ENCODE measurements around the gene HS6ST1. TPM values are rescaled to one million over a fixed set of nuclear protein-coding genes. Genes with fewer than 3 reads are reported as not detected.

HS6ST1 gene, protein sequence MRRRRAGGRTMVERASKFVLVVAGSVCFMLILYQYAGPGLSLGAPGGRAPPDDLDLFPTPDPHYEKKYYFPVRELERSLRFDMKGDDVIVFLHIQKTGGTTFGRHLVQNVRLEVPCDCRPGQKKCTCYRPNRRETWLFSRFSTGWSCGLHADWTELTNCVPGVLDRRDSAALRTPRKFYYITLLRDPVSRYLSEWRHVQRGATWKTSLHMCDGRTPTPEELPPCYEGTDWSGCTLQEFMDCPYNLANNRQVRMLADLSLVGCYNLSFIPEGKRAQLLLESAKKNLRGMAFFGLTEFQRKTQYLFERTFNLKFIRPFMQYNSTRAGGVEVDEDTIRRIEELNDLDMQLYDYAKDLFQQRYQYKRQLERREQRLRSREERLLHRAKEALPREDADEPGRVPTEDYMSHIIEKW
- polyA plus RNA-seq = 10 to 100 TPM; 18.9 to 20.6 (median 20.0) TPM

DNA sequence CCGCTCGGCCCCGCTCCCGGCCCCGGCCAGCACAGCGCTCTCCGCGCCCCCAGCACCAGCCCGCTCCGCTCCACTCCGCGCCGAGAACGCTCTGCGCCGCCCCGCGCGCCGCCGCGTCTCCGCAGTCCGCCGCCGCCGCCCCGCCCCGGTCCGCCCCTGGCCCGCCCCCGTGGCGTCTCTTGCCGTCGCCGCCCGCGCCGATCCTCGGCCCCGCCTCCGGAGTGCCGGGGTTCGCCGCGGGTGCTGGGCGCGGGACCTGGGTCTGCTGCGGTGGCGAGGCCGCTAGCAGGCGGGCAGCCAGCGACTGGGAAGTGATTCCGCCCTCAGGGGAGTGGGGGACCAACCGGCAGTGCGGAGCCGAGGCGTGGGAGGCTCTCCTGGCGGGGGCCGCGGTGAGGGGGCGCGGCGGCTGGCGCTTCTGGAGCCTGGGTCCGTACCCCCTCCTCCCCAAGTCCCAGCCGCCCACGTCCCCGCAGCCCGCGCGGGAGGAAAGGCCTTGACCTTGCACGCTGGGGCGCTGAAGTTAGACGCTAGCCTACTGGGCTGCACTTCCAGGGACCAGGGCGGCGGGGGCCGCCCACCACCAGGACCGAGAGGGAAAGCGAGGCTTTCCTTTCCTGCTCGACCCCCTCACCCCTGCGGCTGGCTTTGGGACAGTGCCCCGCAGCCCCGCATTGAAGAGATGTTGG is at the start of gene HS6ST1:
TSS of gene HS6ST1 (minus strand) at position 93 of the 689 bp plus-strand sequence. CDS start 305 bp downstream, outside the sequence.
- no peak within 1 kb of the TSS for H3K27ac ChIP-seq (ENCODE audit: low read depth, low read length)
- WGBS, 3 donors = 2 to 3% (median 2%) methylated on average over 45 to 84 of the region's 84 CpGs

DNA sequence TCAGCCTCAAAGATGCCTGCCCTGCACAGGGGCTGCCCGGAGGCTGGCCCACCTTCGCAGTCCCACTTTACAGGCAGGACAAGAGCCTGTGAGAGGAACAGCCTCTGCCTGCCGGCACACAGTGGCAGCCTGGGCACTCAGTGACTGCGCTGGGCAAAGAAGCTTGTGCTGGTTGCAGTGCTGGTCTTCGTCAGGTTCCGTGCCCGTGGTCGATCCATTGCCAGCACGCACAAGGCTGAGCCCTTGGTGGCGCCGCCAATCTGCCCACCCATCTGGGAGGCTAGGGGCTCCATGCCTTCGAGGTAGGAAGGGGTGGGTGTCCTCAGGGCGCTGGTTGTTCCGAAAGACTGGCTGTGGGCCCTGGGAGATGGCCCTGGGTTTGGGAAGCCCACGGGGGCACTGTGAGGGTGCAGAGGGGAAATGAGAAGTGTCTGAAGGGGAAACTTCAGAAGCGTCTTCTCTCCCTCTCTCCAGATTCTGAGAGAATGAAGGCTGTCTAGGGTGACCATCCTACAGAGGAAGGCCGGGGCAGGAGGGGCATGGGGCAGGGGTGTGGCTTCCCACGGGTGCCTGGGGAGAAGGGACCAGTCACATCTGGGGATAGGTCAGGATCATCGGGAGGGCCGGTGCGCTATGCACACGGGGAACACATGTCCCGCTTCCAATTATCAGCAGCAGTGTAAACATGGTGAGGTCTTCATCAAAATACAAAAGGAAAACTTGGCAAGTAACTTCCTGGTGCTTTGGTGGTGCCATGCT is 49.1 kb upstream of the HS6ST1 start:
- WGBS, 3 donors = 94 to 96% (median 94%) methylated on average over 23 of the region's 23 CpGs
- no peak overlapping the region for H3K27ac ChIP-seq (ENCODE audit: low read depth, low read length)

DNA sequence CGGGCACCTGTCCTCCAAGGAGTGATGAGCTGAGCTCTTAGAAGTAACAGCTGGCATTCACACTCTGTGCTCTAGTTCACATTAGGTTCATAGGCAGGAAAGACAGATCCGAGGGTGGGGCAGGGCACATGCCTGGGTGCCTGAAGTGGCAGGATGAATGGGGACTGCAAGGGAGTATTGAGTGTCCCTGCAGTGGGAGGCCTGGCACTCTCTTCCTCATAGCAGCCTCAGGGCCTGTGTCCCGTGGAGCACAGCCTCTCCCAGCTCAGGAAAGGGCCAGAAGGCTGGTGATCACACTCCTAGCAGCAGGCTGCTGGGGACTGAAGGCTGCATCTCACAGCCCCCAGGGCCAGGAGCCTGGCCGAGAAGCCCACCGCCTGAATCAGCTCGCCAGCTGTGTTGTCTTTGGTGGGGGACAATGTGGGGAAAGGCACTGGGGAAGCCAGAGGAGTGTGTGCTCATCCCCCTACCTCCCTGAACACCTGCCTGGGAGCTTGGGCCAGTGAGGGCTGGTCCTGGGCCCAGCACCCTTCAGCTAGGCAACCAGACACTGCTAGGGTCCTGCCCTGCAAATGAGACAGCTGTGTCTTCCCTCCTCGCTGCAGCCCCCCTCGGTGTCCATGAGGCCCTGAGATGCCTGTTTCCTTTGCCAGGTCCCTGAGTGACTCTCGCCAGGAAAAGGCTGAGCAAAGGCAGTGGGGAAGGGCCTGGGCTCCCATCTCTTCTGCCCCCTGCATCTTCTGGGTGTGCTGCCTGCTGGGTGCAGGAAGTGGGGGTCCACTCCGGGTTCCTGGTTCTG is 48.2 kb upstream of the HS6ST1 start:
- WGBS, 3 donors = 78 to 83% (median 81%) methylated on average over 10 of the region's 10 CpGs

DNA sequence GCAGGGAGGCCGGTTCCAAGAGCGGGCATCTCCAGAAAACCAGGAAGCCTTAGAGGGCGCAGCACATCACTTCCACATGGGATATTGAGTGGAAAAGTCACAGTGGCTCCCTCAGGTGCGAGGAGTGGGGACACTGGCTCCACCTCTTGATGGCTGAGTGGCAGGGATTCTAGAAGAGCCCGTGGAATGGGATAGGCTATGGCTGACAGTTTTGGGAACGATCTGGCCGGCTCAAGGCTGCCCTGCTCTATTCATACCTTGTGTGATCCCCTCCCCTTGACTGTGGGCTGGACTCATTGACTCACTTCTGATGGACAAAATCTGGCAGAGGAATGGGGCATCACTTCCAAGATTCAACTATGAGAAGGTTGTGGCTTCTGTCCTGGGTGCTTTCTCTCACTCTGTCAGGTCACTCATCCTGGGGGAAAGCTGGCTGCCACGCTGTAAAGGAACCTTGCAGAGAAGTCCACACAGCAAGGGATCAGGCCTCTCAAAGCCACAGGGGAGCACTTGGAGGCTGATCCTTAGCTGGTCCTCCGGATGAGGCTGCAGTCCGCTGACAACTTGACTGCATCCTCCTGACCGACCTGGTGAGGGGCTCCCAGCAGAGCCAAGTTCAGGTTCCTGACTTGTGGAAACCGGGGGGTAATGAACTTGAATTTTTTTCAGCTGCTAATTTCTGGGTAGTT is 46.7 kb upstream of the HS6ST1 start:
- H3K27ac ChIP-seq (ENCODE audit: low read depth, low read length) = no peak overlapping the region
- 92 to 95% (median 94%) methylated on average over 12 of the region's 12 CpGs for WGBS, 3 donors

More for the DNA sequence above, 48.2 kb upstream of the HS6ST1 start:
- H3K27ac ChIP-seq (ENCODE audit: low read depth, low read length) = no peak overlapping the region

DNA sequence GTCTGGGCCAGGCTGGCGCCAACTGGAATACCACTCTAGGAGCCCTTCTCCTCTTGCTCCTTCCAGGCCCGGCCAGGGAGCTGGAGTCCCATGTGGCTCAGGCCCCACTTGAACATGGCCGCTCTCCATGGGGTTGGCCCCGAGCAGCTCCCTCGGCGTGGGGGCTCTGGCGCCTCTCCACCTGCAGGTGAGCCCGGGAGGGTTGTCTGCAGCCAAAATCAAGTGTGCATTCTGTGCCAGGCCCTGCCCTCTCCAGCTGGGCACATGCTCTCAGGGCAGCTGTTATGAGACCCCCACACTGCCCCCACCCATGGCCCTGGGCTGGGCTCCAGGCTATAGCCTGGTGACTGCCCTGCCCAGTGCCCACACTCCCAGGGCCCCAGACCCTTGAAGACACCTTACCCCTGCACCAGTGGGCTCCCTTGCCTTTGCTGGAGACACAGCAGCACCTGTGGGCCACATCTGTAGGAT is 45.8 kb upstream of the HS6ST1 start:
- WGBS, 3 donors = 96 to 100% (median 97%) methylated on average over 8 of the region's 8 CpGs
- H3K27ac ChIP-seq (ENCODE audit: low read depth, low read length) = no peak overlapping the region

DNA sequence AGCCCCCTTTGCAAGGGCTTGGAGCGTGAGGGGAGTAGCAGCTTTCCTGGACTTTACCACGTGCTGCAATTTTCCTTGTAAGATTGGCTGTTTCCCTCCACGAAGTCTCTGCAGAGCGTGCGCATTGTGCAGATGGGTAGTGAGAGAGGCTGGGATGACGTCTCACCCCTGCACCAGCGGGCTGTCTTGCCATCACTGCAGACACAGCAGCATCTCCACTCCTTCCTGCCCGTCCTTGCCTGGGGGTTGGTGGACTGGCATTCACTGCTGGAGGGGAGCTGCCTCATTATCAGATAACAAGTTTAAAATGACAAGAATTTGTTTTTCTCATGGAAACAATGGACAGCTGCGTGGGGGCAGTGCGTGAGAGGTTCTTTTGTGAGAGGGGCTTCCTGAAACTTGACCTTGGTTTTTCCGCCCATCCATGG is 45.3 kb upstream of the HS6ST1 start:
- WGBS, 3 donors = 81 to 89% (median 86%) methylated on average over 11 of the region's 11 CpGs
- no peak overlapping the region for H3K27ac ChIP-seq (ENCODE audit: low read depth, low read length)

DNA sequence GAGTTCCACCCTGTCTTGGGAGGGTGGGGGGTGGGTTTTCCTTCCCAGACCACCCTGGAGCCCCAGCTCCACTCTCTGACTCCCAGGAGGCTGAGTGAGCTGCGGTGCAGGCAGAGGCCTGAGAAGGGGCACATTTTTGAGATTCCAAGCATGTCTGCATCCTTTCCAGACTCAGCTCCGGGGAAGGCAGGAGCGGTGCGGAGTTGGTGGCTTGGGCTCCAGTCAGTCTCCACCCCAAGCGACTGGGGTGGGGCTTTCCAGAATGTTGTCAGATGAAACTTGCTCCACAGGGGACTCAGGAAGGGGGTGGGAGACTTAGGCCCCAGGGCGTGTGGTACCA is 44.2 kb upstream of the HS6ST1 start:
- WGBS, 3 donors = 40 to 54% (median 42%) methylated on average over 6 of the region's 6 CpGs
- H3K27ac ChIP-seq (ENCODE audit: low read depth, low read length) = no peak overlapping the region

DNA sequence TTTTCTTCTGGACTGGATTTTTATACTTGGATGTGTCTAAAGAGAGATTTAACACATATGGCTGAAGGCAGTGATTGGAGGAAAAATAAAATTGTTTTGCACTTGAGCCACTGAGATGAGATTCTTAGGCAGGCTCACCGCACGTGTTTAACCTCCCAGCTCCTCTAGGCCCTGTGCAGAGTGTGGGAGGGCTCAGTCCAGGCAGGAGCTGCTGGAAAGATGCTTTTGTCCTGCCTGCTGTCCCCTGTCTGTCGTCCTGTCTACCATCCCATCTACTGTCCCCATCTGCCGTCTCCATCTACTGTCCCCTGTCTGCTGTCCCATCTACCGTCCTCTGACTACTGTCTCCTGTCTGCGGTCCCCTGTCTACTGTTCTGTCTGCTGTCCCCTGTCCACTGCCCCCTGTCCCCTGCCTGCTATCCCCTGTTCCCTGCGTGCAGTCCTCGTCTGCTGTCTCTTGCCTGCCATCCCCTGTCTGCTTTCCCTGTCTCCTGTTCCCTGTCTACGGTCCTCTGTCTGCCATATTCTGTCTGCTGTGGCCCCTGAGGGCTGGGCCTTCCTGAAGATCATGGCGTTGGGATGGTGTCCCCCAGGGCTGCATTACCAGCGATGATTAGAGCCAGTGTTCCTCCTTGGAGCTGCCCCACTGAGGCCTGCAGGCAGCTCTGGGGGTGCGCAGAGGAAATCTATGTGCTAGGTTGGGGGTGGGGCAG is 43.7 kb upstream of the HS6ST1 start:
- H3K27ac ChIP-seq (ENCODE audit: low read depth, low read length) = no peak overlapping the region
- 79 to 91% (median 89%) methylated on average over 12 of the region's 12 CpGs for WGBS, 3 donors

DNA sequence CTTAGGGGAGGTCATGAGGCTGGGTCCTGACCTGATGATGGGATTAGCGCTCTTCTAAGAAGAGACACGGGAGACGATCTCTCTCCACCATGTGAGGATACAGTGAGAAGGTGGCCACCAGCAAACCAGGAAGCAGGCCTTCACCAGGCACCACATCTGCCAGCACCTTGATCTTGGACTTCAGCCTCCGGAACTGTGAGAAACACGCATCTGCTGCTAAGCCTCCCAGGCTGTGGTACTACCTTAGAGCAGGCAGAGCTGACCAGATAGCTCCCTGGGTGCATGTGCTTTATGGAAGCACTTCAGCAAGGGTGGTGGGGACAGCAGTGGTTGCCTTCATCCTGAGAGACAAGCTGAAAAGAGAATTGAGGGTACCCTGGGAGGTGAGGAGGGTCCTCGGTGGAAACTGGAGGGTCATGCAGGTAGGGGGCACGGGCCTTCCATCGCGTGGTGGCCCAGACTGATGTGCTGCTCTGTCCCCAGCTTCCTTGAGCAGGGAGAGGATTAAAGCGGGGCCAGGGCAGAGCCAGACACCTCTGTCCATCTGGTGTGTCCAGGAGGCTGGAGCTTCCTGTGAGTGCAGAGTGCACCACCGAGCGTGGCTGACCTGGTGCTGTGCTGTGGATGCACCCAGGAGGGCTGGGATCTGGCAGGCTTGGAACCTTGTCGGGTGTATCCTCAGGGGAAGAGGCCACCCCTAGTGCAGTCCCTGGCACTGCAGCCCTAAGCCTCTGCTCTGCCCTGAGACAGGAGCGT is 42.9 kb upstream of the HS6ST1 start:
- no peak overlapping the region for H3K27ac ChIP-seq (ENCODE audit: low read depth, low read length)

DNA sequence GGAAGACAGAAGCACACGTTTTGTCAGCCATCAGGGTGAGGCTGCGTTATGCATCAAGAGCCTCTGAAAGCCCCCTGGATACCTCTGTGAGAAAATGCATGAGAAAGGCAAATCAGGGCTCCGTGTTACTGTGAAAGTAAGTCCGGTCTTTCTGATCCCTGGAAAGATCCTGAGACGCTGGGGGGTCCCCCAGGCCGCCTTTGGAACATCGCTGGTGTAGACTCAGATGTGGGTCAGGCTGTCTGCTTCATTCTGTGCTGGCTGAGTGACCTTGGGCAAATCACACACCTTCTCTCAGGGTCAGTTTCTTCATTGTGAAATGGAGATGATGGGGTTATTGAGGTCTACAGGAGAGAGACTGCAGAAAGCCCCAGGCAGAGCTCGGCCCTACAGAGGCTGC is 42.0 kb upstream of the HS6ST1 start:
- WGBS, 3 donors = 85 to 97% (median 95%) methylated on average over 8 of the region's 8 CpGs
- H3K27ac ChIP-seq (ENCODE audit: low read depth, low read length) = no peak overlapping the region

More for the DNA sequence above, 42.9 kb upstream of the HS6ST1 start:
- WGBS, 3 donors = 80 to 96% (median 94%) methylated on average over 14 of the region's 14 CpGs

DNA sequence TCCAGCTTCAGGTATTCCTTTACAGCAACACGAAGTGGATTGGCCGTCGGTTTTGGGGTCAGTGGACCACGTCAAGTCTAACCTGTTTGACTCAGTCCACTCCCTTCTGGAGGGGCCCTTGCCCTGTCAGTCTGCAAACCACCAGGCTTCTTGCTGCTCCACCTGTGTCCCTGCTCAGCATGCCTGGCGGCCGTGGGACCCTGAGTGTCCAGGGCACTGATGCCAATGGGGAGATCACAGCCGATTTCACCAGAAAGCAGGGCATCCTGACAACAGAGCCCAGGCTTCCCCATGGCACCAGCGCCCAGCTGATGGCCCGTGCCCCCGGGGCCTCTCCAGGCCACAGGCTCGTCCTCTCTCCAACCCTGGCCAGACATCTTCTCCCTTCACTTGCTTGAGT is 41.2 kb upstream of the HS6ST1 start:
- WGBS, 3 donors = 89 to 95% (median 93%) methylated on average over 11 of the region's 11 CpGs

DNA sequence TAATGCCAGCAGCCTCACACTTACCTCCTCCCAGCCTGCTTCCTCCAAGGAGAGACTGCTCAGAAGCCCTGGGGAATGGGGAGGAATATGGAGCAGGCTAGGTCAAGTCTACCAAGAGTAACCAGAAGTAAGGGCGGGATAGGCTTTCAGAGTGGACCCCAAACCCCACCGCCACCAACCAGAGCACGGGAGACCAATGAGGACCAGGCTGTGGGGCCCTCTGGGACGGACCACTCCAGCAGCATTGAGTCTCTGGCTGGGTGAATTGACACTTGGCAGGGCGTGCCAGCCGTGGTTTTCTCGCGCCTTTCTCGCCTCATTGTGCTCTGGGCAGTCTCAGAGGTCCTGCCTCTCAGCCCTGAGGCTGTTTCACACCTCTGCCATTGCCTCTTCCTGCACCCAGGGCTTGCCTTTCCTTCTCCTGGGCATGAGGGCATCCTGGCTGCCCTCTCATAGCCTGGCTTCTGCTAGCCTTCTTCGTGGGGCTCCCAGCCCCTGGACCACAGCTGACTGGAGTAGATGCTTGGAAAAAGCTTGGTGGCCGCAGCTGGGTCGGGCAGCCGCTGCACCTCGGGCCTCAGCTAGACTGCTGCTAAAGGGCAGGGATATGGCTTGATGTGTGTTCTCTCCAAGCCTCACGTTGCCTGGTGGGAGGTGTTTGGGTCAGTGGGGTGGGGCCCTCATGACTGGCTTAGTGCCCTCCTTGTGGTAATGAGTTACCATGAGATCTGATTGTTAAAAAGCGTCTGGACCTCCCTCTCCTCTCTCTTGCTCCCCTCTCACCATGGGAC is 40.5 kb upstream of the HS6ST1 start:
- no peak overlapping the region for H3K27ac ChIP-seq (ENCODE audit: low read depth, low read length)
- 90 to 96% (median 93%) methylated on average over 16 of the region's 16 CpGs for WGBS, 3 donors

More for the DNA sequence above, 41.2 kb upstream of the HS6ST1 start:
- H3K27ac ChIP-seq (ENCODE audit: low read depth, low read length) = no peak overlapping the region

DNA sequence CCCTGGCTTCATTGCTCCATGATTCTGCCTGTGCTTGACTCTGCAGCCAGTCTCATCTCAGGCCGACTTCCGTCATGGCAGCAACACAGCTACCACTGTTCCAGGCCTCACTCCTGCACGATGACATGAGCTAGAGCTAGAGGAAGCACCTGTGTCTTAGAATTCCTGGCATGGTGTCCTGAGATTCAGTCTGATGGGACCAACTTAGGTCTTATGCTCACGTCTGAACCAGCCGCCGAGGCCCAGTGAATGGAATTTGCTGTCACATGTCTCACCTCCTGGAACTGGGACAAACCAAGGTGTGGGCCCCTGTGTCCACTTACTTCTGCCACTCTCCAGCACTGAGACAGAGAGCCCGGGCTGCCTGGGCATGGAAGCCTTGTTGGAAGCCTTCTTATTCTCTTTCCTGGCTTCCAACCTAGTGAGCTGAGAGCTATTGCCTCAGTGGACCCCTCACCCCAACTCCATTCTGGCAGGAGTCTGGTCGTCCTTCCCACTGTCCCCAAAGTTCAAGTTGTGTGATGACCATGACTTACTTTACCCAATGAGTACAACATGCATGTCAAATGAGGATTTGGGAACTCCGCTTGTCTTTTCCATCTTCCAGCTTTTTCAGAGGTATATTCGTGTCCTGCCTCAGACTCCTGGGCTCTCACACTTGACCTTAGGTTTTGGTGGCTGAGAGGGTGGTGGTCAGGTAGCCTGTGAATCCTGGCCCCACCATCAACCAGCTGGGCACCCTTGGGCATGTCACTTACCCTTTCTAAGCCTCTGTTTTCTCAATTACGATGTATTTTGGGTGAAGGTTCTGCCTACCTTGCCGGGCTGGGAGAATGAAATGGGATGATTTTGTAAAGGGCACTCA is 39.1 kb upstream of the HS6ST1 start:
- no peak overlapping the region for H3K27ac ChIP-seq (ENCODE audit: low read depth, low read length)
- WGBS, 3 donors = 78 to 92% (median 82%) methylated on average over 12 of the region's 12 CpGs

DNA sequence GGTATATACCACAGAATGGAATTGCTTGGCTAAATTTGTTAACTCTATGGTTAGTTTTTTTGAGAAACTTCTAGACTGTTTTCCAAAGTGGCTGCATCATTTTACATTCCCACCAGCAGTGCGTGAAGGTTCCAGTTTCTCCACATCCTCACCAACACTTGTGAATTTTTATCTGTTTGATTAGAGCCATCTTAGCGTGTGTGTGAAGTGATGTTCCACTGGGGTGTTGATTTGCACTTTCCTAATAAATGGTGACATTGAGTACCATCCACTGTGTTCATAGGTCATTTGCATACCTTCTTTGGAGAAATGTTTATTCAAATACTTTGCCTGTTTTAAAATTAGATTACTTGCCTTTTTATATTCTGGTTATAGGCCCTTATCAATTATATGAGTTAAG is 37.5 kb upstream of the HS6ST1 start:
- WGBS, 3 donors = 97 to 99% (median 97%) methylated on average over 2 of the region's 2 CpGs
- no peak overlapping the region for H3K27ac ChIP-seq (ENCODE audit: low read depth, low read length)
